ENCODE measurements around the gene MLX. TPM values are rescaled to one million over a fixed set of nuclear protein-coding genes. Genes with fewer than 3 reads are reported as not detected.
A peak's percentile ranks its signal among the peaks of the same experiment; 100 is the strongest.
"Not testable (repeated sequence)": the region's sequence is repeated elsewhere in the genome, so short reads cannot be mapped to it uniquely, and the experiment has no call there.

MLX gene
- total RNA-seq, 2 donors from 2014 or later = 33.1 to 36.1 TPM

- no peak for ATAC-seq
- H3K9me3 ChIP-seq (ENCODE audit: control insufficient read depth, low read length, poor library complexity, severe bottlenecking) = no peaks in the 10 kb centered on the region
- DNase-seq = no peak
- H3K4me3 Mint-ChIP-seq = no peak overlapping the region
- no peaks in the 10 kb centered on the region for H3K27me3 Mint-ChIP-seq
- no peak overlapping the region for H3K27ac Mint-ChIP-seq
- H3K4me1 Mint-ChIP-seq = peaks cover 19% of the 10 kb centered on the region
- H3K36me3 Mint-ChIP-seq (ENCODE audit: low read depth) = no peaks in the 10 kb centered on the region
Measured at GRCh38 chr17:42527932-42528331, 39.0 kb upstream of the MLX start.

- Mint-ChIP-seq H3K36me3 (ENCODE audit: low read depth) (no peaks in the 10 kb centered on the region), H3K4me1 (peaks cover 24% of the 10 kb centered on the region), H3K27me3 (peaks cover 5% of the 10 kb centered on the region), H3K4me3 (no peak overlapping the region), H3K27ac (no peak overlapping the region)
- H3K9me3 ChIP-seq (ENCODE audit: control insufficient read depth, low read length, poor library complexity, severe bottlenecking) = no peaks in the 10 kb centered on the region
- ATAC-seq = no peak
- DNase-seq = no peak
Measured at GRCh38 chr17:42529061-42529460, 37.8 kb upstream of the MLX start.

DNA sequence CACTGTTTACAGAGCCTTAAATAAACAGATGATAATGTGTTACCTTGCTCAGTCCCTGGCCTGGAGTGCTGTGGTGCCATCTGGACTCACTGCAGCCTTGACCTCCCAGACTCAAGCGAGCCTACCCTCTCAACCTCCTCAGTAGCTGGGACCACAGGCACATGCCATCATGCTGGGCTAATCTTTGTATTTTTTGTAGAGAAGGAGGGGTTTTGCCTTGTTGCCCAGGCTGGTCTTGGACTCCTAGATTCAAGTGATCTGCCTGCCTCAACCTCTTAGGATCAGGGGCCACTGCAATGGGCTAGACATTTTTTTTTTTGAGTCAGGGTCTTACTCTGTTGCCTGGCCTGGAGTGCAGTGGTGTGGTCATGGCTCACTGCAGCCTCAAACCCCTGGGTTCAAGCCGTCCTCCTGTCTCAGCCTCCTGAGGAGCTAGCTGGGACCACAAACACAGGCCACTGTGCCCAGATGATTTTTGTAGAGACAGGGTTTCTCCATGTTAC is 35.9 kb upstream of the MLX start:
- ATAC-seq (no peak), DNase-seq (no peak)
- Mint-ChIP-seq H3K27me3 (peaks cover 5% of the 10 kb centered on the region), H3K4me1 (peaks cover 25% of the 10 kb centered on the region), H3K27ac (peak overlapping the region; percentile 70), H3K4me3 (peak overlapping the region; percentile 79), H3K36me3 (ENCODE audit: low read depth) (no peaks in the 10 kb centered on the region)
- no peaks in the 10 kb centered on the region for H3K9me3 ChIP-seq (ENCODE audit: control insufficient read depth, low read length, poor library complexity, severe bottlenecking)

GRCh38 chr17:42531455-42532354 is 35.2 kb upstream of the MLX start:
- Mint-ChIP-seq H3K4me1 (peaks cover 27% of the 10 kb centered on the region), H3K36me3 (ENCODE audit: low read depth) (no peaks in the 10 kb centered on the region), H3K27ac (peak overlapping the region; percentile 70), H3K4me3 (peak overlapping the region; percentile 79), H3K27me3 (peaks cover 5% of the 10 kb centered on the region)
- DNase-seq (peak in 2 of 3 donors; percentile 47 to 48), ATAC-seq (peak; percentile 49)
- H3K9me3 ChIP-seq (ENCODE audit: control insufficient read depth, low read length, poor library complexity, severe bottlenecking) = no peaks in the 10 kb centered on the region

GRCh38 chr17:42535155-42536047 is 31.5 kb upstream of the MLX start:
- H3K4me1 Mint-ChIP-seq = peaks cover 30% of the 10 kb centered on the region
- no peak for DNase-seq

DNA sequence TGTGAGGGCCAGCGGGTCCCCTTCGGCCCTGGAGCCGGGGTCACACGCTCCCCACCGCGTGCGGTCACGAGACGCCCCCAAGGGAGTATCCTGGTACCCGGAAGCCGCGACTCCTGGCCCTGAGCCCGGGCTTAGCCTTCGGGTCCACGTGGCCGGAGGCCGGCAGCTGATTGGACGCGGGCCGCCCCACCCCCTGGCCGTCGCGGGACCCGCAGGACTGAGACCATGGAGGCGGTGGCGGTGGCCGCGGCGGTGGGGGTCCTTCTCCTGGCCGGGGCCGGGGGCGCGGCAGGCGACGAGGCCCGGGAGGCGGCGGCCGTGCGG is 30.9 kb upstream of the MLX start, which contains the start of gene NAGLU:
TSS of gene NAGLU (plus strand) at position 194 of the 324 bp plus-strand sequence. CDS start at position 226, 32 bp downstream.
- Mint-ChIP-seq H3K27me3 (peaks cover 5% of the 10 kb centered on the region), H3K27ac (peak within 1 kb of the TSS; percentile 91), H3K36me3 (ENCODE audit: low read depth) (no peaks in the 10 kb centered on the region), H3K4me3 (peak within 1 kb of the TSS; percentile 88), H3K4me1 (peaks cover 31% of the 10 kb centered on the region)
- no peaks in the 10 kb centered on the region for H3K9me3 ChIP-seq (ENCODE audit: control insufficient read depth, low read length, poor library complexity, severe bottlenecking)
- DNase-seq (peak; percentile 64 to 71 (median 66)), ATAC-seq (peak; percentile 84)

More at GRCh38 chr17:42535155-42536047, 31.5 kb upstream of the MLX start:
- H3K27ac Mint-ChIP-seq = peak overlapping the region; percentile 91
- H3K36me3 Mint-ChIP-seq (ENCODE audit: low read depth) = no peaks in the 10 kb centered on the region
- peak overlapping the region; percentile 86 for H3K4me3 Mint-ChIP-seq
- peak; percentile 7 for ATAC-seq
- no peaks in the 10 kb centered on the region for H3K9me3 ChIP-seq (ENCODE audit: control insufficient read depth, low read length, poor library complexity, severe bottlenecking)
- H3K27me3 Mint-ChIP-seq = peaks cover 5% of the 10 kb centered on the region

- peak; percentile 35 to 63 (median 60) for DNase-seq
- H3K36me3 Mint-ChIP-seq (ENCODE audit: low read depth) = no peaks in the 10 kb centered on the region
- peak overlapping the region; percentile 88 for H3K4me3 Mint-ChIP-seq
- H3K4me1 Mint-ChIP-seq = peaks cover 33% of the 10 kb centered on the region
- peaks cover 5% of the 10 kb centered on the region for H3K27me3 Mint-ChIP-seq
- peak overlapping the region; percentile 24 for H3K27ac Mint-ChIP-seq
- H3K9me3 ChIP-seq (ENCODE audit: control insufficient read depth, low read length, poor library complexity, severe bottlenecking) = no peaks in the 10 kb centered on the region
- peak; percentile 70 for ATAC-seq
Measured at GRCh38 chr17:42536372-42537155, 30.3 kb upstream of the MLX start.

DNA sequence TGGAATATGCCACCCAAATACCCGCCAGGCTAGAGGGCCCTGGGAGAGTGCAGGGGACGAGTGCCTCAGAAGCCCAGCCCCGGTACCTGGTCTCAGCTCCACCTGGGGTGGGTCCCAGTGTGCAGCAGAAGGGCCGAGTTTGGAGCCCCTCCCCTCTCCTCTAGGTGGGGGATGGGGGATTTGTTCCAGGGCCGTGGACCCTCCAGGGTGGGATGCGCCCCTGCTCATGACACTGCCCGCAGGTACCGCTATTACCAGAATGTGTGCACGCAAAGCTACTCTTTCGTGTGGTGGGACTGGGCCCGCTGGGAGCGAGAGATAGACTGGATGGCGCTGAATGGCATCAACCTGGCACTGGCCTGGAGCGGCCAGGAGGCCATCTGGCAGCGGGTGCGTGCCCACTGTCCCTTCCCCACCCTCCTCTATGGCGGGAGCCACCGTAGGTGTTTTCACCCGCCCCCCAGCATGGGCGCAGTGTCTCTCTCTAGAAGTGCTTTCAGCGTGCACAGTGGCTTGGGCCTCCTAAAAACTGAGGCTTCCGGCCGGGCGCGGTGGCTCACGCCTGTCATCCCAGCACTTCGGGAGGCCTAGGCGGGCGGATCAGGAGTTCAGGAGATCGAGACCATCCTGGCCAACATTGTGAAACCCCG is 29.6 kb upstream of the MLX start:
- H3K27me3 Mint-ChIP-seq = peaks cover 5% of the 10 kb centered on the region
- DNase-seq (no peak), ATAC-seq (no peak)
- H3K9me3 ChIP-seq (ENCODE audit: control insufficient read depth, low read length, poor library complexity, severe bottlenecking) = no peaks in the 10 kb centered on the region
- H3K4me1 Mint-ChIP-seq = peaks cover 30% of the 10 kb centered on the region
- H3K4me3 Mint-ChIP-seq = peak overlapping the region; percentile 88
- H3K27ac Mint-ChIP-seq = peak overlapping the region; percentile 24
- no peaks in the 10 kb centered on the region for H3K36me3 Mint-ChIP-seq (ENCODE audit: low read depth)

DNA sequence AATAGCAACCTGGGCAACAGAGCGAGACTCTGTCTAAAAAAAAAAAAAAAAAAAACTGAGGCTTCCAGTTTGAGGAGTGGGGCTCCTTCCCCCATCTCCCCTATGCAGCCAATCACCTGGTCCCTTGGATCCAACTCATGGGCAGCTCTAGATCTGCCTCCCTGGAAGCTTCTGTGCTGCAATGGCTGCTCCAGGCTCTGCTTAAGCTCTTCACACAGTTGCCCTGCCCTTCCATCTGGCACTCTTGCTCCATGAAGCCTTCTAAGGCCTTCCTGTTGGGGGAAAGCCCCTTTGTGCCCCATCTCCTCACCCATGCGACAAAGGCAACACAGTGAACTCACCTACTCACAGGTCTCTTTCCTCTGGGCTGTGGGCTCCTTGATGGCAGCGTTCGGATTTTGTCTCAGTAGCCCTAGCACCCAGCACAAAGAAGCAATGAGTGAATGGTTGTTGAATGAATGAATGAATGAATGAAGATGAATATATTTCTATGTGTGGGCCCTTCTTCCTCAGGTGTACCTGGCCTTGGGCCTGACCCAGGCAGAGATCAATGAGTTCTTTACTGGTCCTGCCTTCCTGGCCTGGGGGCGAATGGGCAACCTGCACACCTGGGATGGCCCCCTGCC is 29.0 kb upstream of the MLX start:
- Mint-ChIP-seq H3K4me3 (peak overlapping the region; percentile 84), H3K27ac (no peak overlapping the region), H3K4me1 (peaks cover 30% of the 10 kb centered on the region), H3K36me3 (ENCODE audit: low read depth) (no peaks in the 10 kb centered on the region), H3K27me3 (peaks cover 5% of the 10 kb centered on the region)
- no peak for DNase-seq
- no peak for ATAC-seq
- no peaks in the 10 kb centered on the region for H3K9me3 ChIP-seq (ENCODE audit: control insufficient read depth, low read length, poor library complexity, severe bottlenecking)

- H3K27me3 Mint-ChIP-seq = peaks cover 3% of the 10 kb centered on the region
- no peaks in the 10 kb centered on the region for H3K36me3 Mint-ChIP-seq (ENCODE audit: low read depth)
- H3K4me3 Mint-ChIP-seq = peak overlapping the region; percentile 84
- H3K9me3 ChIP-seq (ENCODE audit: control insufficient read depth, low read length, poor library complexity, severe bottlenecking) = no peaks in the 10 kb centered on the region
- ATAC-seq = no peak
- DNase-seq = no peak
- H3K27ac Mint-ChIP-seq = no peak overlapping the region
- H3K4me1 Mint-ChIP-seq = peaks cover 28% of the 10 kb centered on the region
Measured at GRCh38 chr17:42538482-42538881, 28.4 kb upstream of the MLX start.

DNA sequence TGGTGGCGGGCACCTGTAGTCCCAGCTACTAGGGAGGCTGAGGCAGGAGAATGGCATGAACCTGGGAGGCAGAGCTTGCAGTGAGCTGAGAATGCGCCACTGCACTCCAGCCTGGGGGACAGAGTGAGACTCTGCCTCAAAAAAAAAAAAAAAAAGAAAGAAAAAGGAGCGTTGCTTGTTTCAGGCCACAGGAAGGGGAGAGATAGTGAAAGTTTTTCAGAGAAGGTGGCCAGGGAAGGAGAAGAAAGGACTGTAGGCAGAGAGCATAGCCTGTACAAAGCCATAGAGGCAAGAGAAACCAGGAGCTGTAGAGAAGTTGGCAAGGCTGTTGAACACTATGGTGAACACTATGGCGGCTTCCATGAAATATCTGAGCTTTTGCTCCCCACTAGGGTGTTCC is 26.3 kb upstream of the MLX start:
- not testable (repeated sequence) for DNase-seq; H3K27me3 Mint-ChIP-seq; H3K9me3 ChIP-seq (ENCODE audit: control insufficient read depth, low read length, poor library complexity, severe bottlenecking); ATAC-seq; H3K36me3 Mint-ChIP-seq (ENCODE audit: low read depth)
- H3K4me1 Mint-ChIP-seq = peaks cover 24% of the 10 kb centered on the region
- peak overlapping the region; percentile 39 for H3K27ac Mint-ChIP-seq
- peak overlapping the region; percentile 41 for H3K4me3 Mint-ChIP-seq

Measured in T-helper 17 cell (primary cell).